Measurements from ENCODE around the gene NFAT5.
"Not testable (repeated sequence)": the region's sequence is repeated elsewhere in the genome, so short reads cannot be mapped to it uniquely, and the experiment has no call there.

Gene NFAT5

DNA sequence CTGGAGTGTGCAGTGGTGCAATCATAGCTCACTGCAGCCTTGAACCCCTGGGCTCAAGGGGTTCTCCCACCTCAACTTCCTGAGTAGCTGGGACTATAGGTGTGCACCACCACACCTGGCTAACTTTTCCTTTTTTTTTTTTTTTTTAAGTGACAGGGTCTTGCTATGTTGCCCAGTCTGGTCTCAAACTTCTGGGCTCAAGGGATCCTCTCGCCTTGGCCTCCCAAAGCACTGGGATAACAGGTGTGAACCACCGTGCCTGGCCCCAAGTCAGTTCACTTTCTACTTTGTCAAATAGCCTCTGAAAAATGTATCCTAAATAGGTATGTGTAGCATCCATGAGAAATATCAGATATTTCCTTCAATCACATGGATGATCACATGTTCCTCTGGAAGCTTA lies 9.9 kb upstream of the NFAT5 start:
- DNase-seq: no peak

- no peak for DNase-seq
These were observed 6.6 kb upstream of the NFAT5 start for GRCh38 chr16:69559164-69559563.

- not testable (repeated sequence) for DNase-seq
These were observed 4.4 kb upstream of the NFAT5 start for GRCh38 chr16:69561367-69561766.

DNA sequence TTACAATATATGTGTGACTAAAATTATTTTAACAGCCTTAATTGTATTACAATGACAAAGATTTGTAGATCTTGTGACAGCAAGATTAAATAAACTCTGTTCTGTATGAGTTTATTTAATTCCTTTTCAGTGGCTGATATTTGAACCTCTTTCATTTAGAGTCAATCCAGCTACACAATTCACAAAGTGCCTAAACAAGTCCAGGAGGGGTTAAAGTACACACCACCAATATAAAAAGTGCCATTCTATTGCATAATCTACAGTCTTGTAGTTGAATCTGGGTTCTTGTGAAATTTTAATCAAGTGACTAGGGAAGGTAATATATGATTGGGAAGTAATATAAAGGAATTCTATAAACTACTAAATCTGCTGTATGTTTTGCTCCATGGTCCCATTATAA lies 3.9 kb upstream of the NFAT5 start:
- no peak for DNase-seq

GRCh38 chr16:69562813-69563212 lies 3.0 kb upstream of the NFAT5 start:
- DNase-seq: no peak

DNA sequence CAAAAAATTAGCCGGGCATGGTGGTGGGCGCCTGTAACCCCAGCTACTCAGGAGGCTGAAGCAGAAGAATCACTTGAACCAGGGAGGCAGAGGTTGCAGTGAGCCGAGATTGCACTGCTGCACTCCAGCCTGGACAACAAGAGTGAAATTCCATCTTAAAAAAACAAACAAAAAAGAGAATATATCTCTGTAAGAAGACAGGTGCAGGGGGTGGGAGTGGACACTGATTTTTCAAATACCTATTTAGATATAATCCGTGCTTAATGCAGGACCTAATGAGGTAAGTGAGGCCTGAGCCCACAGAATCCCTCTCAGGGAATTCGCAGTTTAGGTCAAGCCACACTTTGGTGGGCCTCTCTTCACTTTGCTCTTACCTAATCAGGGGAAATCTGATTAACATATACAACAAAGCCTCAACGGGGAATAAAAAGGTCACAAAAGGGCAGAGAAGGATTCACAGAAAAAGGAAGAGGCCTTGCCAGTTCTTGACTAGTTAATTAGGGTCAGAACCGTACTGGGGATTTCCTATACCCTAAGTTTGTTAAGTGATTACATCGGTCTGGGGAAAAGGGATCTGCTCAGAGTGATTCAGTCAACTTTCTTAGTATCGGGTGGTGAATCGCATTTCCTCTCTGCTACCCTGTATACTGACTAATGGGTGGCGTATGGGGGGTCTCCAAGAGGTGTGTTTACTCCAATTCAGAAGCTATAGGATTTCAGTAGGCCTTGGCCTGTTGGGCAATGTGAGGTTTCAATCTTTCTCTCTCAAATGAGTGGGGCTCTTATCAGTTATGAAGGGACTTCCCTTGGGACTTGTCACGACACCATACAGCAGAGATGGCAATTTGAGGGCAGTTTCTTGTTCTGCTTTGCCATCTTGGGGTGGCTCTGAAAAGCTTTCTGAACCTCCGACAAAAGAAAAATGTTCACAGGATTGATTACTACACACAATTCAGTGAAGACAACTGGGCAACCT lies 1.9 kb upstream of the NFAT5 start:
- DNase-seq: no peak

- no peak for DNase-seq
These were observed 708 bp upstream of the NFAT5 start for GRCh38 chr16:69564845-69565670.

DNA sequence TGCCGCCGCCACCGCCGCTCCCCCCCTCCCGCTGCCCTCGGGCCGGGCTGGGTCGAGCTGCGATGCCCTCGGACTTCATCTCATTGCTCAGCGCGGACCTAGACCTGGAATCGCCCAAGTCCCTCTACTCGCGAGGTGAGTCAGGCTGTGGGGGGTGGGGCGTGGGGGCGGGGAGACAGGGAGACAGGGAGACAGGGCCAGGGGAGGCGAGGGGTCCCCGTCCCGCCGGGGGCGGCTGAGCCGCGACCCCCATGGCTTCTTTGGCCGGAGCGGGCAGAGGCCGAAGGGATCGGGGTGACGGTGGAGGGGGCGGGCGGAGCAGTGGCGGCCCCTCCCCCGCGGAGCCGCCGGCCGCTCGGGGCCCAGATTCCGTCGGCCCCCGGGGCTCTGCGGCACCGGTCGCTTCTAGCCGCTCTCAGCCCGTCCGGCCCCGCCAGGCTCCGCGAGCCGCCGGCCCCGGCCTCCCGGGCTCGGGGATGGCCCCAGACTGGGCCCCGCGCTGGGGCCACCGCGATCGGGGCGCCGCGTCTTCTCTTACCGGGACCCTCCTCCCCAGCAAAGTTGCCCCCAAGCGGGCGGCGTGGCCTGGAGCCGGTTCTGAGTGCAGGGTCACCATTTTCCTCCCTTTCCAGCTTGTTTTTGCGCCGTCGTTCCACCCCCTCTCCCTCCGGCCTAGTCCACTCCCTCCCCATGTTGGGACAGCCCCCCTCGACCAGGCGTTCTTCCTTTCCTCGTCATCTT lies 644 bp downstream of the NFAT5 start:
- no peak for DNase-seq

GRCh38 chr16:69566981-69567680 lies 1.4 kb downstream of the NFAT5 start:
- DNase-seq: no peak

GRCh38 chr16:69568676-69569075 lies 2.9 kb downstream of the NFAT5 start:
- DNase-seq: no peak

GRCh38 chr16:69578771-69579170 lies 13.0 kb downstream of the NFAT5 start:
- not testable (repeated sequence) for DNase-seq

DNA sequence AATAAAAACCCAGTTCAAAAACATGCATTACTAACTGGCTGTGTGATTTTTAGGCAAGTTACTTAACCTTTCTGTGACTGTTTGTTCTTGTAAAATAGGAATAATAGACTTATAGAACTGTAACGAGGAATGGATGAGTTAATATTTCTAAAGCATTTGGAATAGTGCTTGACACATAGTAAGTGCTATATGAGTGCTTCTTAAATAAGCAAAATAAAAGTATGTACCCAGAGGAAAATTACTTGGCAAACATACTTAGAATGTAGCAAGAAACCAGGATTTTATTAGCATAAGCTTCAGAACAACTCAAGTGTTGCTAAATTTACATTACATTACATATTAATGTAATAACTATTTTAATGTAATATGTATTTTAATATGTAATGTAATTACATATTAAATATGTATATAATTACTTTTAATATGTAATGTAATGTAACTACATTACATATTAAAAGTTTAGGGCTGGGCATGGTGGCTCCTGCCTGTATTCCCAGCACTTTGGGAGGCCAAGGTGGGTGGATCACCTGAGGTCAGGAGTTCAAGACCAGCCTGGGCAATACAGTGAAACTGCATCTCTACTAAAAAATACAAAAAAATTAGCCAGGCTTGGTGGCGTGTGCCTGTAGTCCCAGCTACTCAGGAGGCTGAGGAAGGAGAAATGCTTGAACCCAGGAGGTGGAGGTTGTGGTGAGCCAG lies 14.2 kb downstream of the NFAT5 start:
- no peak for DNase-seq

GRCh38 chr16:69581297-69581696 lies 15.5 kb downstream of the NFAT5 start:
- no peak for DNase-seq

DNA sequence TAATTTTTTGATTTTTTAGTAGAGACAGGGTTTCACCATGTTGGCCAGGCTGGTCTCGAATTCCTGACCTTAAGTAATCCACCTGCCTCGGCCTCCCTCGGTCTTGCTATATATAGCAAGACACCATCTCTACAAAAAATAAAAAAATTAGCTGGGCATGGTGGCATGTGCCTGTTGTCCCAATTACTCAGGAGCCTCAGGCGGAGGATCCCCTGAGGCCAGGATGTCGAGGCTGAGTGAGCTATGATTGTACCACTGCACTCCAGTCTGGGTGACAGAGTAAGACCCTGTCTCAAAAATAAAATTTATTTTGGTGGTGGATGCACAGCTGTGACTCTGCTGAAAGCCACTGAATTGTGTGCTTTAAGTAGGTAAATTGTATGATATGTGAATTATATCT lies 18.7 kb downstream of the NFAT5 start:
- DNase-seq: not testable (repeated sequence)

DNA sequence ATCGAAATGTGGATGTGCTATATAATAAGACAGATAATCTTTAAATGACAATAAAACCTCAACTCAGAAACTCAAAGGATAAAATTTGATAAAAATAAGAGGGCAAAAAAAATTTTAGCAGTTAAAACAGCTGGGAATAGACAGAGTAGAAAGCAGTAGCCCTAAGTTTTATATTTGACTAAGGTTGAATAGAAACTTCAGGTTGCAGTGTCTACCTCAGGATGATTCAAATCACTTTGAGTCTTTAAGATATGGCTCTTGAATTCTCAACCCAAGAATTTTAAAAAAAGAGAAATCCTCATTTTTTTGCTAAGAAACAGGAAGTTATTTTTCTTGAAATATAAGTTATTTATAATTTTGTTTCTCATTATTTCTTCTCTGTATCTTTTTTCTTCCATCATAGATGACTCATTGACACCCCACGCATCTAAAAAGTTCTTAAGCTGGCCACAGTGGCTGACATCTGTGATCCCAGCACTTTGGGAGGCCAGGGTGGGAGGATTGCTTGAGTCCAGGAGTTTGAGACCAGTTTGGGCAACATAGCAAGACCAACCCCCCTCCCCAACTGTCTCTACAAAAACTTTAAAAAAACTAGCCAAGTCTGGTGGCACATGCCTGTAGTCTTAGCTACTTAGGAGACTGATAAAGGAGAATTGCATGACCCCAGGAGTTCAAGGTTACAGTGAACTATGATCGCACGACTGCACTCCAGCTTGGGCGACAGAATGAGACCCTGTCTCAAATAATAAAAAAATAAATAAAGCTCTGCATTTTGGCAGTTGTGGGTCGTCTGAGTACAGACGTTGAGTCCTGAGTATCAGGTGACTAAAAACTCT lies 23.9 kb downstream of the NFAT5 start:
- DNase-seq: no peak

GRCh38 chr16:69590590-69590989 lies 24.8 kb downstream of the NFAT5 start:
- no peak for DNase-seq

DNA sequence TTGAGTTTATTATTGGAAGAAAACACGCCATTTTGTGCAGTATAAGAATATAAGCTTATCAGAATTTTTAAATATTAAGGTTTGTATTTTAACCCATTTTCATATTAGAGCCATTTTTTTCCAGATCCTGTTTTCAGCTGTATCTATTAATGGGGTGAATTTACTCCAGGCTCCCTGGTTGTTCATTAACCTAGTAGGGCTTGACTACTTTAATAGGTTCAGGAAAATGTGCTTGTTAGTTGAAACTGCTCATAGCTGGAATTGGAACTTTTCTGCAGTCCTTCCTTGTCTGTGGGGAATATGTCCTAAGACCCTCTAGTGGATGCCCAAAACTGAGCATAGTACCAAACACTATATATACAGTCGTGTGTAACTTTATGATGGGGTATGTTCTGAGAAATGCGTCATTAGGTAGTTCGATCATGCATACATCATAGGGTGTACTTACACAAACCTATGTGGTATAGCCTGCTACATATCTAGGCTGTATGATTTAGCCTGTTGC lies 28.0 kb downstream of the NFAT5 start:
- DNase-seq: no peak

- DNase-seq: no peak
These were observed 29.6 kb downstream of the NFAT5 start for GRCh38 chr16:69595127-69596036.

GRCh38 chr16:69596801-69597200 lies 31.0 kb downstream of the NFAT5 start:
- DNase-seq: no peak

DNA sequence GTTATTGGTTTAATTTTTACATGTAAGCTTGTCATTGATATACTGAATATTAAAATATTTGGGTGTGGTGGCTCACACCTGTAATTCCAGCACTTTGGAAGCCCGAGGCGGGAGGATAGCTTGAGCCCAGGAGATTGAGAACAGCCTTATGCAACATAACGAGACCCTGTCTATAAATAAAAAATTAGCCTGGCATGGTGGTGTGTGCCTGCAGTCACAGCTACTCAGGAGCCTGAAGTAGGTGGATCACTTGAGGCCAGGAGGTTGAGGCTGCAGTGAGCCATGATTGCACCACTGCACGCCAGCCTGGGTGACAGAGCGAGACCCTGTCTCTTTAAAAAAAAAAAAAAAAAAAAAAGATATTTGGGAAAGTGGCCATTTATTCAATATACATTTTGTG lies 32.3 kb downstream of the NFAT5 start:
- no peak for DNase-seq
